Activated CD4-positive, alpha-beta T cell treated with anti-CD3 and anti-CD28 coated beads for 36 hours (primary cell): ENCODE results near the gene STX12. TPM values are rescaled to one million over a fixed set of nuclear protein-coding genes. Genes with fewer than 3 reads are reported as not detected.
"Not testable (repeated sequence)": the region's sequence is repeated elsewhere in the genome, so short reads cannot be mapped to it uniquely, and the experiment has no call there.

Experiments
- ATAC-seq: fragments of 200-7000 bp; cut with Tn5 transposase; one replicate; pipeline ENCODE4 v1.10.0; 2021; ENCODE audit warnings: mild to moderate bottlenecking, moderate library complexity
- CTCF ChIA-PET: fragments of 350-600 bp; sonication (Branson Sonifier 250); formaldehyde crosslinking; loops from one replicate; lab custom pipeline; 2021; ENCODE audit warnings: antibody characterized with exemption; lab: Charles Lee
- POLR2A ChIA-PET: fragments of 350-600 bp; sonication (Branson Sonifier 250); formaldehyde crosslinking; loops from one replicate; lab custom pipeline; 2021; ENCODE audit warnings: antibody characterized with exemption, inconsistent platforms; lab: Charles Lee
- DNase-seq: peaks from one replicate; pipeline ENCODE4 v3.0.0-alpha.2; 2020
- H3K27ac Mint-ChIP-seq: one replicate; pipeline ENCODE4 v1.8.0; 2021; ENCODE audit warnings: mixed read lengths
- H3K27me3 Mint-ChIP-seq: one replicate; pipeline ENCODE4 v1.8.0; 2021; ENCODE audit warnings: mixed read lengths
- H3K36me3 Mint-ChIP-seq: one replicate; pipeline ENCODE4 v1.8.0; 2021; ENCODE audit warnings: low read depth, mixed read lengths
- H3K4me1 Mint-ChIP-seq: one replicate; pipeline ENCODE4 v1.8.0; 2021; ENCODE audit warnings: mixed read lengths
- H3K4me3 Mint-ChIP-seq: one replicate; pipeline ENCODE4 v1.8.0; 2021; ENCODE audit warnings: mild to moderate bottlenecking, moderate library complexity, mixed read lengths
- H3K9me3 Mint-ChIP-seq: one replicate; pipeline ENCODE4 v1.8.0; 2021; ENCODE audit warnings: low read depth, mixed read lengths
- intact Hi-C, 2 experiments: fragments of 100-400 bp; cut with DNase I in 1 of 2; cut with micrococcal nuclease in 1 of 2; formaldehyde crosslinking; loops; one replicate each; pipeline versions ENCODE4 v1.14.2 to v1.15.1; 2022 to 2024; cut with DNase I, micrococcal nuclease
- total RNA-seq, 2 experiments: library from RNA; stranded (reverse); gene quantifications; one replicate each; pipeline ENCODE4 v1.2.3, GENCODE V29; 2021

Gene STX12
- total RNA-seq, 2 experiments from 2014 or later: 26.8 to 37.4 TPM

- CTCF ChIA-PET: interaction anchor here (0.9 to 2.9 kb wide), 4 partner anchors 10 to 105 kb away, joined by 4 to 11 read pairs (median 6); no protein-coding TSS in a partner anchor
- Mint-ChIP-seq H3K9me3 (no peaks in the 10 kb centered on the region), H3K27me3 (no peaks in the 10 kb centered on the region), H3K4me3 (no peak overlapping the region), H3K27ac (no peak overlapping the region), H3K4me1 (peaks cover 31% of the 10 kb centered on the region), H3K36me3 (peaks cover 8% of the 10 kb centered on the region)
- ATAC-seq: no peak
- intact Hi-C loops: loop anchor here in 1 of 2 experiments (5.0 kb wide), 2 partner anchors 458 to 852 kb away; partner anchors contain the start of genes DNAJC8 and NUDC
- DNase-seq: no peak
- POLR2A ChIA-PET: interaction anchor here (1.0 kb wide), 1 partner anchor 103 kb away, joined by 3 read pairs; the partner anchor contains the start of gene IFI6
Measured at GRCh38 chr1:27774654-27775053, 1.6 kb downstream of the STX12 start.

GRCh38 chr1:27775336-27775735, 2.3 kb downstream of the STX12 start:
- H3K36me3 Mint-ChIP-seq, ATAC-seq, H3K9me3 Mint-ChIP-seq, DNase-seq, H3K27me3 Mint-ChIP-seq, POLR2A ChIA-PET, intact Hi-C loops, H3K4me3 Mint-ChIP-seq: not testable (repeated sequence)
- CTCF ChIA-PET: interaction anchor here (0.6 to 2.9 kb wide), 3 partner anchors 10 to 68 kb away, joined by 3 to 11 read pairs (median 4); no protein-coding TSS in a partner anchor
- Mint-ChIP-seq H3K4me1 (peaks cover 31% of the 10 kb centered on the region), H3K27ac (peak overlapping the region; percentile 44)

- ATAC-seq, H3K27ac Mint-ChIP-seq, H3K9me3 Mint-ChIP-seq, H3K27me3 Mint-ChIP-seq, H3K4me3 Mint-ChIP-seq, intact Hi-C loops, POLR2A ChIA-PET, H3K36me3 Mint-ChIP-seq, DNase-seq: not testable (repeated sequence)
- peaks cover 31% of the 10 kb centered on the region for H3K4me1 Mint-ChIP-seq
- CTCF ChIA-PET: interaction anchor here (0.7 to 1.0 kb wide), 2 partner anchors 51 to 66 kb away, joined by 3 read pairs; partner anchors contain the start of gene FAM76A
Measured at GRCh38 chr1:27776276-27776675, 3.3 kb downstream of the STX12 start.

GRCh38 chr1:27778056-27778455, 5.0 kb downstream of the STX12 start:
- ATAC-seq: no peak
- Mint-ChIP-seq H3K27ac (no peak overlapping the region), H3K4me1 (peaks cover 25% of the 10 kb centered on the region), H3K4me3 (no peak overlapping the region), H3K9me3 (no peaks in the 10 kb centered on the region), H3K27me3 (no peaks in the 10 kb centered on the region), H3K36me3 (peaks cover 12% of the 10 kb centered on the region)
- intact Hi-C loops: no loop called here
- ChIA-PET CTCF (interaction anchor here (0.6 kb wide), 1 partner anchor 98 kb away, joined by 6 read pairs; no protein-coding TSS in a partner anchor), POLR2A (no interaction called here)
- no peak for DNase-seq

GRCh38 chr1:27779122-27779521, 6.1 kb downstream of the STX12 start:
- ATAC-seq: no peak
- ChIA-PET POLR2A (no interaction called here), CTCF (no interaction called here)
- Mint-ChIP-seq H3K4me3 (no peak overlapping the region), H3K27ac (no peak overlapping the region), H3K9me3 (no peaks in the 10 kb centered on the region), H3K4me1 (peaks cover 22% of the 10 kb centered on the region), H3K36me3 (peaks cover 11% of the 10 kb centered on the region), H3K27me3 (no peaks in the 10 kb centered on the region)
- DNase-seq: no peak
- intact Hi-C loops: no loop called here

- H3K36me3 Mint-ChIP-seq: peaks cover 4% of the 10 kb centered on the region
- H3K9me3 Mint-ChIP-seq: no peaks in the 10 kb centered on the region
- no peak overlapping the region for H3K27ac Mint-ChIP-seq
- no peaks in the 10 kb centered on the region for H3K27me3 Mint-ChIP-seq
- ChIA-PET POLR2A (no interaction called here), CTCF (no interaction called here)
- no peak overlapping the region for H3K4me3 Mint-ChIP-seq
- peaks cover 9% of the 10 kb centered on the region for H3K4me1 Mint-ChIP-seq
- DNase-seq (no peak), ATAC-seq (no peak)
- intact Hi-C loops: no loop called here
Measured at GRCh38 chr1:27782950-27783349, 9.9 kb downstream of the STX12 start.

- Mint-ChIP-seq H3K27ac (no peak overlapping the region), H3K36me3 (peaks cover 10% of the 10 kb centered on the region), H3K9me3 (no peaks in the 10 kb centered on the region), H3K27me3 (no peaks in the 10 kb centered on the region), H3K4me1 (peaks cover 9% of the 10 kb centered on the region), H3K4me3 (no peak overlapping the region)
- ATAC-seq: no peak
- ChIA-PET POLR2A (no interaction called here), CTCF (interaction anchor here (1.3 to 1.8 kb wide), 2 partner anchors 11 to 72 kb away, joined by 3 to 11 read pairs; partner anchors contain the start of gene STX12)
- intact Hi-C loops: no loop called here
- no peak for DNase-seq
Measured at GRCh38 chr1:27784700-27785099, 11.7 kb downstream of the STX12 start.

GRCh38 chr1:27785781-27786455, 12.9 kb downstream of the STX12 start:
- ChIA-PET CTCF (interaction anchor here (1.3 to 1.8 kb wide), 2 partner anchors 12 to 71 kb away, joined by 3 to 11 read pairs; partner anchors contain the start of gene STX12), POLR2A (no interaction called here)
- intact Hi-C loops: no loop called here
- H3K27me3 Mint-ChIP-seq: no peaks in the 10 kb centered on the region
- H3K4me3 Mint-ChIP-seq: no peak overlapping the region
- DNase-seq: no peak
- H3K4me1 Mint-ChIP-seq: peaks cover 9% of the 10 kb centered on the region
- peak overlapping the region; percentile 22 for H3K27ac Mint-ChIP-seq
- H3K36me3 Mint-ChIP-seq: peaks cover 20% of the 10 kb centered on the region
- no peaks in the 10 kb centered on the region for H3K9me3 Mint-ChIP-seq
- no peak for ATAC-seq

- DNase-seq: no peak
- ChIA-PET POLR2A (no interaction called here), CTCF (interaction anchor here (0.6 to 0.7 kb wide), 2 partner anchors 28 to 30 kb away, joined by 3 to 4 read pairs; no protein-coding TSS in a partner anchor)
- no peaks in the 10 kb centered on the region for H3K27me3 Mint-ChIP-seq
- H3K9me3 Mint-ChIP-seq: no peaks in the 10 kb centered on the region
- H3K4me3 Mint-ChIP-seq: no peak overlapping the region
- peaks cover 9% of the 10 kb centered on the region for H3K4me1 Mint-ChIP-seq
- ATAC-seq: no peak
- H3K27ac Mint-ChIP-seq: no peak overlapping the region
- H3K36me3 Mint-ChIP-seq: peaks cover 19% of the 10 kb centered on the region
- intact Hi-C loops: no loop called here
Measured at GRCh38 chr1:27787895-27788294, 14.9 kb downstream of the STX12 start.

- CTCF ChIA-PET: interaction anchor here (1.2 kb wide), 1 partner anchor 22 kb away, joined by 4 read pairs; no protein-coding TSS in a partner anchor
Measured at GRCh38 chr1:27789540-27790041, 16.6 kb downstream of the STX12 start.

GRCh38 chr1:27790270-27790669, 17.3 kb downstream of the STX12 start:
- H3K4me1 Mint-ChIP-seq, DNase-seq, H3K27ac Mint-ChIP-seq, H3K4me3 Mint-ChIP-seq, H3K27me3 Mint-ChIP-seq, H3K9me3 Mint-ChIP-seq, ATAC-seq, intact Hi-C loops: not testable (repeated sequence)
- CTCF ChIA-PET: interaction anchor here (1.2 kb wide), 1 partner anchor 23 kb away, joined by 4 read pairs; no protein-coding TSS in a partner anchor
- POLR2A ChIA-PET: interaction anchor here (0.7 kb wide), 1 partner anchor 254 kb away, joined by 3 read pairs; no protein-coding TSS in a partner anchor
- peaks cover 35% of the 10 kb centered on the region for H3K36me3 Mint-ChIP-seq

More at GRCh38 chr1:27789540-27790041, 16.6 kb downstream of the STX12 start:
- no peak for DNase-seq
- Mint-ChIP-seq H3K9me3 (no peaks in the 10 kb centered on the region), H3K36me3 (peaks cover 31% of the 10 kb centered on the region), H3K4me3 (no peak overlapping the region), H3K27me3 (no peaks in the 10 kb centered on the region), H3K27ac (no peak overlapping the region), H3K4me1 (peaks cover 7% of the 10 kb centered on the region)
- ATAC-seq: no peak
- intact Hi-C loops: no loop called here
- POLR2A ChIA-PET: no interaction called here
